GM19324 (cell line): Measurements from ENCODE around the gene GOLGA6A.

Source experiments
- ATAC-seq: cut with Tn5 transposase; IDR thresholded peaks from one replicate; pipeline ENCODE4 v1.9.1; 2021; ENCODE audit warnings: mild to moderate bottlenecking, moderate library complexity; ENCODE audit not compliant: unreplicated experiment, low FRiP score

Gene GOLGA6A

DNA sequence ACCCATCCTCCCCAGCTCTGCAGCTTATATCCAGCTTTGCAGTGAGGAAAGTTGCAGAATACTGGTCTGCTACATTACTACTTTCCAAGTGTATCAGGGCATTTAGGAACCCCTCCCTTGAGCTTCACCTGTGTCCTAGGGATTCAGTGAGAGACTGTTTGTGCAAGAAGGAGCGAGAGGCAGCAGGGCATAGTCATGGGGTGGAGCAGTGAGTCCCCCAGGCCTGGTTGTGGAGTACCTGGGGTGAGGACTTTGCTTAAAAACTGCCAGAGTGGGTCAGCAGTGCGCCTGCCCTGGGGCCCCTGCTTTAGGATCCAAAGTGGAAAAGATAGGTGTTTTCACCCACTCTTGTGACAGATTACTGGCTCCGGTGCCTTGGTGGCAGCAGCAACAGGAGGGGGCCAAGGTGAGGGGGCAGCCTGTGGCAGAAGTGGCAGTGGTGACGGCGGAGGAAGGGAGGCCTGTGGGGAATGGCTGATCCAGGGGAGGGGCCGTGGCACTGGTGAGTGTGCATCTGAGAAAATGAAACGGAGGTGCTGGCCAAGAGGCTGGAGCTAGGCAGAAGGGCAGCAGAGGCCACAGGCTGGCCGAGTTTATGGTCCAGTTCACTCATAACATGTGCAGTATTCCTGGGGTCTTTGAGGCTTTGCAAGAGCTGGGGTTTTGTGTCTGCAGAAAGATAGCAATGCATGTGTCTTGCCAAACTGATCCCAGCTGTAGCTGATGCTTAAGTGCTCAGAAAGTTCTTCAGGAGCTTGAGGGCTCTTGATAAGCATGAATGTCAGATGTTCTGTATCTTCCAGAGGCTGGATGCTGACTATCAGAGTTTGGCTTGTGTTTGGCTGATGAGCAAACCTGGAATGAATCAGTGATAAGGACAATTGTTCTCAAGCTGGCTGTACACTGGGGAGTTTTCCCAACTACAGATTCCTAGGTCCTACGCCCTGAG lies 43.4 kb downstream of the GOLGA6A start:
- ATAC-seq: no peak

DNA sequence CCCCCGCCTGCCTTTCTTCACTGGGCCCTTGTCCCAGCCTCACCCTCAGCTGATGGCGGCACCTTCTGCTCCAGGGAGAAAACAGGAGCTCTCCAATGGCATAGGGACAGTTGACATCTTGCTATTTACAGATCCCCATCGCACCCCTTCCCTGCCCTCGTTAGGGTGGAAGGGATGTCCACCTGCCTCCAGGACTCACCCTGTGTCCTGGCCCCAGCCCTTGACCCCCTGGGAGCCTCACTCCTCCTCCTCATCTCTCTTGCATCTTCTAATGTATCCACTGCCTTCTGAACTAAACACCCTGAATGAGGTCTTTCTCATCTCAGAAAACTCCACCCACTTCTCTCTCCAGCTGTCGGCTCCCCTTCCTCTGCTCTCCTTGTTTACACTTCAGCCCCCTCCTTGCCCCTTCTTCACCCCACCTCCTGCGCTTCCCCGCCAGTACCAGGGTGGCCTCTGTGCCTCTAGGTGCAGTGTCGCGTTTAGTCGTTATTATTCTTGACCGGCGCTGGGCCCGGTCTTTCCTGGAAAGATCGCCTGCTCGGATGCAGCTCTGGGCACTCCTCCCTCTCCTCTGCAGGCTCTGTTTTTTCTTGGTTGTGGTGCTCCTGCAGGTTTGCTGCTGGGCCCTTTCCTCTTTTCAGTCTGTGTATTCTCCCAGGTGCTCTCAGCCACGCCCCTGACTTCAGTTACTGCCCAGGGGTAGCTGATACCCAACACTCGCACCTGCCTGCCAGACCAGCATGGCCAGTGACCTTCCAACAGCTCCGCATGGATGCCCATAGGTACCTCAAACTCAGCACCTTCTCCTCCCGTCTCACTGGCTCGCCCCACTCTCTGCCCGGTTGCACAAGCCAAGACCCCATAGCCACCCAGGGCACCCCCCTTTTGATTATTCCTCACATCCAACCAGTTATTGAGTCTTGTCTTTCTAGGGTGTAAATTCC lies 44.9 kb downstream of the GOLGA6A start:
- no peak for ATAC-seq

DNA sequence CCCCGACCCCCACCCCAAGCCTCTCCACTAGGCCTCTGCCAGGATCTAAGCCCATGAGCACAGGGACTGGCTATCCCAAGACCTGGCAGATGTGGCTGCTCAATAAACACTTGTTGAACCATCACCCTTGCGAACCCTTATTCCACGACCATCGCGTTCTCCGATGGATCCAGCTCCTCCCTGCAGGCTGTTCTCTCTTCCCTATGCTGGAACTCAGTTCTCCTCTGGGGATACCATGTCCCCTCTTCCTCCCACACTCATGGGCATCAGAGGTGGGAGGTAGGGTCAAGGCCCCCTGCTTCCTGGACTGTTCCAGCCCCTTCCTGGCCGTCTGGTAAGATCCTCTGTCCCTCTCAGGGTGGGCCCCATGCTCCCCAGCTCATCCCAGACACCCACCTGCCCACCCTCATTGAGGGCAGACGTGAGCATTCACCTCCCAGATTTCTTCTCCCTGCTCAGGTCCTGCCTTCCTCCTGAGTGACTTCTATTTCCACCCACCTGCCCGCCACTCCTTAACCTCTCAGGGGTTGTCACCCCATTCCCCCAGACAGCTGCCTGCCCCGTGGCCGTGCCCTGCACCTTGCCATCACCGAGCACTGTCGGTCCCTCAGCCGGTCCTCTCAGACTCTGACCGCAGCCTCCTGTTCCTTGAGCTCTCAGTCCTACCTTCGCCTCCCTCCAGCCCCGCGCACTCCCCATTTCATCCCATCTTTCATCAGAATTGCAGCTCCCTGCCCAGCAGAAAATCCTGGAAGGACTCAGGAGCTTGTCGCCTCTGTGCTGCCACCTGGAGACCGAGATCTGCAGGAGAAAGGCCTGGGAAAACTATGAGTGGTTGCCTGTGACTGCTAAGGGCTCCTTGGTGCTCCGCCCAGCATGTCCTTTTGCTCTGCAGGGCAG lies 45.8 kb downstream of the GOLGA6A start:
- no peak for ATAC-seq

DNA sequence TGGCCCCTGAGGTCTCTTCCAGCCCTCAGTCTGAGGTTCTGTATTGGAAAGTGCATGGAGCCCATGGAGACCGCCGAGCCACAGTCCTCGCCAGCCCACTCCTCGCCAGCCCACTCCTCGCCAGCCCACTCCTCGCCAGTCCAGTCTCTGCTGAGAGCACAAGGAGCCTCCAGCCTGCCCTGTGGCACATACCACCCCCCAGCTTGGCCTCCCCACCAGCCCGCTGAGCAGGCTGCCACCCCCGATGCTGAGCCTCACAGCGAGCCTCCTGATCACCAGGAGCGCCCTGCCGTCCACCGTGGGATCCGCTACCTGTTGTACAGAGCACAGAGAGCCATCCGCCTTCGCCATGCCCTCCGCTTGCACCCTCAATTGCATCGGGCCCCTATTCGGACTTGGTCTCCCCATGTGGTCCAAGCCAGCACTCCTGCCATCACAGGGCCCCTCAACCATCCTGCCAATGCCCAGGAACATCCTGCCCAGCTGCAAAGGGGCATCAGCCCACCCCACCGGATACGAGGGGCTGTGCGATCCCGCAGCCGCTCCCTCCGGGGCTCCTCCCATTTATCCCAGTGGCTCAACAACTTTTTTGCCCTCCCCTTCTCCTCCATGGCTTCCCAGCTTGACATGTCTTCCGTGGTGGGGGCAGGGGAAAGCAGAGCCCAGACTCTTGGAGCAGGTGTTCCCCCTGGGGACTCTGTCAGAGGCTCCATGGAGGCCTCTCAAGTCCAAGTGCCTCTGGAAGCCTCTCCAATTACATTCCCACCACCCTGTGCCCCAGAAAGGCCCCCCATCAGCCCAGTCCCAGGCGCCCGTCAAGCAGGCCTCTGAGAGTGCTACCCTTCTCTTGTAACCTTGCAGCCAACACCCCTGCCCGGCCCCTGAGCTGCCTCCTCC lies 47.0 kb downstream of the GOLGA6A start:
- ATAC-seq: no peak

DNA sequence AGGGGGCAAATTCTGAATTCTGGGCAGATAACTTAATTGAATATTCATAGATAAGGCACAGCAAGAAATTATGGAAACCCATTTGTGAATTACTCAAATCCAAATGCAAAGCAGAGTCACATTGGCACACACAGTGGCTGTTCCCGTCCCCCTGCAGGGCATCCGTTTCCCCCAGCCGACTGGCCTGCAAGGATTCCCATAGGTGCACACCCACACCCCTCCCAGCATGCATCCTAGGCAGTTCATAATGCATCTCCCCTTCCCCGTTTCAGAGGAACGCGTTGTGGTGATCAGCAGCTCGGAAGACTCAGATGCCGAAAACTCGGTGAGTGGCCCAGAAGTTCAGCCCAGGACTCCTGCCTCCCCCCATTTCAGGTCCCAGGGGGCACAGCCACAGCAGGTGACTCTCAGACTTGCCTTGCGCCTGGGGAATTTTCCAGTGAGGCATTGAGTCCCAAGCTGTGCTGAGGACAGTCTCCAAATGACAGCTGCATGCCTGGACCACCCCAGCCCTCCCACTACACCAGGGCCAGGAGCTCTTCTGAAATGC lies 48.1 kb downstream of the GOLGA6A start:
- ATAC-seq: no peak

DNA sequence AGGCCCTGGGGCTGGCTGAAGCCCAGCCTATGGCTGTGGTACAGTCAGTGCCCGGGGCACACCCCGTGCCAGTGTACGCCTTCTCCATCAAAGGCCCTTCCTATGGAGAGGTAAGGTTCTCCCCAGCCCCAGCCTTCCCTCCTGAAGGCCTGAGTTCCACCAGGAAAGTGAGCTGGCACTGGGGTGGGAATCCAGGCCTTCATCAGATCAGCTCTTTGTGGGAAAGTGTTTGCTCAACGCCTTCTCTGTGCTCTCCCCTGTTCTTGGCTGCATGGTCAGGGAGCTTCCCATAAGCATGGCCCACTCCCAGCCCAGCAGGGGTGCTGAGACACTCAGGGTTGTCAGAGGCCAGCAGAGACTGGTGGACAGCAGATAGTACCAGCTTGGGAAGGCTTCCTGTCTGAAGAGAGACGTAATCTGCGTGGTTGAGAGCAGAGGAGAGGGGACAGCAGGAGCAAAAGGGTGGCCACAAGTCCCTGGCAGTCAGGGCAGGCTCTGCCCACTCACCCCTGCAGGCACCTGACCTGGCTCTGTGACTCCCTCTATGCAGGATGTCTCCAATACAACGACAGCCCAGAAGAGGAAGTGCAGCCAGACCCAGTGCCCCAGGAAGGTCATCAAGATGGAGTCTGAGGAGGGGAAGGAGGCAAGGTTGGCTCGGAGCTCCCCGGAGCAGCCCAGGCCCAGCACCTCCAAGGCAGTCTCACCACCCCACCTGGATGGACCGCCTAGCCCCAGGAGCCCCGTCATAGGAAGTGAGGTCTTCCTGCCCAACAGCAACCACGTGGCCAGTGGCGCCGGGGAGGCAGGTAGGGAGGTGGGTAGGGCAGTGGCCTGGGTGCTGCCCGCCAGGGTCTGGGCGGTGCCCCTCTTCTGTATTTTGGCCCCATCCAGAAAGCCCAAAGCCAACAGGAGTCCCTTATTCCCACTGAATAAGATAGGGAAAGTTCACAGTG lies 49.5 kb downstream of the GOLGA6A start:
- no peak for ATAC-seq

DNA sequence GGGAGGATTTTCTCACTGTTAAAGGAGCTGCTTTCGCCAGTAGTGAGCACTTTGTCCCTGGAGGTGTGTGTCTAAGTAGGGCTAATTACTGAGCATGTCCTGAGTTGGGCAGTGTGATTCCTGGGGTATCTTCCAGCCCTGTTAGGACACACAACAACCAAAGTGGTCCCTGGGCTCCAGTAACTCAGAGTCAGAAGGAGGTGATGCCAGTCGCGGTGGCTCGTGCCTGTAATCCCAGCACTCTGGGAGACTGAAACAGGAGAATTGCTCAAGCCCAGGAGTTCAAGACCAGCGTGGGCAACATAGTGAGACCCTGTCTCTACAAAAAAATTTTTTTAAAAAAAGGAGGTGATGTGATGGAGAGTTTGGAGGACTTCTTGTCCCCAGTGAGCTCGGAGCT lies 50.3 kb downstream of the GOLGA6A start:
- ATAC-seq: no peak

DNA sequence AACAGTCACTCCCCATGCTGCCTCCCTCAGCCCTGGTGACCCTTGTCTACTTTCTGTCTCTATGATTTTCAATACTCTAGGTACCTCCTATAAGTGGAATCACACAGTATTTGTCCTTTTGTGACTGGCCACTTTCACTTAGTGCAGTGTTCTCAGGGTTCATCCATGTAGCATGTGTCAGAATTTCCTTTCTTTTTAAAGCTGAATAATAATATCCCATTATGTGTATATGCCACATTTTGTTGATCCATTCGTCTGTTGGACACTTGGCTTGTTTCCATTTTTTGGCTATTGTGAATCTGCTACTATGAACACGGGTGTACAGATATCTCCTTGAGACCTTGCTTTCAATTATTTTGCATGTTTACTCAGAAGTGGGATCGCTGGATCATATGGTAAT lies 53.7 kb downstream of the GOLGA6A start:
- no peak for ATAC-seq

DNA sequence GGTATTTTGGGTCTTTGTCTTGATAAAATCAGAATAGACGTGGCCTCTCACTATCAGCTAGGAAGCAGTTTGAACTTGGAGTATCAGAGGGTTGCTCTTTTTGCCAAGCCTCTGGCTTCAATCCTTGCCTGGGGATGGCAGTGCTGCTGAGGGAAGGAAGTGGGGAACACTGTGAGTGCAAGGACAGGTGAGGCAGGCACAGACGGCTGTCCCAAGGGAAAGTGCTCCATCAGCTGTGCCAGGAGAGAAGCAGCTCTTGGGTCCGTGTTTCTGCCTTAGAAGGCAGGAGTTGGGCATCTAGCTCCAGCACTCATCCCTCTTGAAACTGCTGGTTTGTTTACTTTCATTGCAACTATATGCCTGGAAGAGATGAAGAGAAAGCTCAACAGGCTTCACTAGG lies 54.7 kb downstream of the GOLGA6A start:
- ATAC-seq: no peak

DNA sequence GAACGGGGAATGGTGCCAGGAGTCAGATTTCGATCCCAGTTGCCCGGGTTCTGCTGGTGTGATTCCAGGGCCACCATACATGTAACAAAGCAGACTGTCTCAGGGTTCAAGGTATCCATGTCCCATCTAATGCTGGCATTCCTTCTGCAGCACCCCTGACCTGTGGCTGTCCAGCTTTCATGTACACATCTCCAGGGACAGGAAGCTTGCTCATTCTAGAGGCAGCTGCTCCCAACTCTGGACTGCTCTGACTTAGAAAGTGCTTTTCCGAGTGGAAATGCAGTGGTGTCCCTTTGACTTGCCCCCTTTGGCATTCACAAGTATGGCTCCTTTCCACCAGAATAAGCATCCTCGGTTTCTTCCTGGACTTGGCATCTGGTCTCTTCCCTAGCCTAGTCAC lies 56.9 kb downstream of the GOLGA6A start:
- no peak for ATAC-seq

DNA sequence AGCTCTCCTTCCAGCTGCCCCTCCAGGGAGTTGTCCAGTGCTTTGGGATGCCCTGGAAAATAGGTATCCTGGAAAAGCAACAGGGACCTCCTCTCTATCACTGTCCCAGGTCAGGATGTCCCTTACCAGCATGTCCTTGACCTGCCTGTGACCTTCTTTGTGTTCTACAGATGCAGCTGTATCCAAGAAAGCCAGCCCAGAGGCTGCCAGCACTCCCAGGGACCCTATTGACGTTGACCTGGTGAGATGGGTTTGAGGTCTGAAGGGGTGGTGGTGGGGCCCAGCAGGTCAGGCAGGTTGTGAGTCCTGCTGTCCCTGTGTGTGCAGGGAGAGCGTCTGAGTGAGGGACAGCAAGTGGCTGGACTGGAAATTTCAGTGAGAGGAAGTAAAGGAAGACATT lies 57.7 kb downstream of the GOLGA6A start:
- no peak for ATAC-seq

DNA sequence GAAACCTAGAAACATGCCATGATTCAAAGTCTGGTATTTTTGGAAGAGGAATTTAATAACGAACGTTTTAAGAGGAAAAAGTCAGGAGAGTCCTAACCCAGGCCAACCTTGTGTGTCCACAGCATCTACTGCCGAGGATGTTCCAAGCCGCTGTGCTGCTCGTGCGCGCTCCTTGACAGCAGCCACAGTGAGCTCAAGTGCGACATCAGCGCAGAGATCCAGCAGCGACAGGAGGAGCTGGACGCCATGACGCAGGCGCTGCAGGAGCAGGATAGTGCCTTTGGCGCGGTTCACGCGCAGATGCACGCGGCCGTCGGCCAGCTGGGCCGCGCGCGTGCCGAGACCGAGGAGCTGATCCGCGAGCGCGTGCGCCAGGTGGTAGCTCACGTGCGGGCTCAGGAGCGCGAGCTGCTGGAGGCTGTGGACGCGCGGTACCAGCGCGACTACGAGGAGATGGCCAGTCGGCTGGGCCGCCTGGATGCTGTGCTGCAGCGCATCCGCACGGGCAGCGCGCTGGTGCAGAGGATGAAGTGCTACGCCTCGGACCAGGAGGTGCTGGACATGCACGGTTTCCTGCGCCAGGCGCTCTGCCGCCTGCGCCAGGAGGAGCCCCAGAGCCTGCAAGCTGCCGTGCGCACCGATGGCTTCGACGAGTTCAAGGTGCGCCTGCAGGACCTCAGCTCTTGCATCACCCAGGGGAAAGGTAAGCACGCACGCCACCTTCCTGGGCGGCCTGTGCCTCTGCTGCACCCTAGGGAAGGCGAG lies 59.5 kb downstream of the GOLGA6A start:
- ATAC-seq: no peak
